ENCODE results near the gene NOP14.

NOP14 gene

GRCh38 chr4:2908686-2909085 lies 54.5 kb downstream of the NOP14 start:
- no peak for DNase-seq

DNA sequence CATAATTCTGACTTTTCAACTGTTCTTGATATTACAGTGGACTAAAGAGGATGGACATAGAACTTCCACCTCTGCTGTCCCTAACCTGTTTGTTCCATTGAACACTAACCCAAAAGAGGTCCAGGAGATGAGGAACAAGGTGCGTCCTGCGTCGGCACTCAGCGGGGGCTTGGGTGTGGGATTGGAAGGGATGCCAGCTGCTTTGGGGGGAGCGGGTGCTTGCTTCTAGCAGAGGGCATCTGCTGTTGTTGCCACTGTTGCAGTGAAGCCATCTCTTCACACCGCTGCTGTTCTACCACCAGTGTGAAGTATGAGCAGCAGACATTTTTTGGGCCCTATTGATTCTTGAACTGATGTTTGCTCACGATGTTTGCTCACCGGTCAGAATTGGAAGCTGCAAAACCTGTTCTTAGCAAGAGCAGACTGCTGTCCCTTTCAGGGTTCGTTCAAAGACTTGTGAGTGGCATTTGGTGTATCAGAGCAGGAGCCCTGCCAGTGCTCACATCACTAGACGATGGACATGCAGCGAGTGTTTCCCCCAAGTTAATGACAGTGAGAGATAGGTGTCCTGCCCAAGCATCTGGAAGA lies 55.4 kb downstream of the NOP14 start:
- peak; percentile 61 for DNase-seq

DNA sequence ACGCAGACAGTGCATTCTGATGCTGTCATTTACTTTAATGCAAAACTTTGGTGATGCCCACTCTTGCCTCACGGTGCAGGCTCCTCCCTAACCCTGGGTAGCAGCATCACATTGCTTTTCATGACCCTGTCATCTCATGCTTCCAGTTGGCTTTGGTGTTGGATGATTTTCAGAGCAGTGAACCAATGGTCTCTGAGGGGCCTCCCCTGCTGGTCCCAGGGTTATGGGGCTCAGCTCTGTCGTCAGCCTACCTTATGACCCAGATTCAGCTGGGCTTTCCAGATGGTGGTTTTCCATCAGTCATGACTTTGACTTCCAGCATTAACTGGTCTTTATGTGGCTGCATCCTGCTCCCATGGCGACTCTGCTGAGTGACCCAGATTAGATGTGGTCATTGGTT lies 56.0 kb downstream of the NOP14 start:
- DNase-seq: no peak

DNA sequence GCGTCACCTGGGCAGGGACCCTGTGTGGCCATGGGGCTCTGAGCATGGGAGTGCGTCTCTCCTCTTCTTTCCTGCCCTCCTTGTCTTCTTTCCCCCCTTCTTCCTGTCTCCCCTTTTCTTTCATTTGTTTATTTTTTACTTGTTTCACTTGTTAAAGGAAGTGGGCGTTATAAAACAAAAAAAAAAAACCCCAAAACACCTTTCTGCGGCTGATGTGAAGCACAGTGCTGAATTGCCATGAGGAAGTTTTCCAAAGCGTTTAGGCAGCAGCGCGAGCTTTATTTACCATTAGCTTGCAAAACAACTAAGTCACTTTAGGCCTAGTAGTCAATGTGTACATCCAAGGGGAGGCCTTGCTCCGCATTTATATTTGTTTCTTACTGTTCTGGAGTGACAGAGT lies 57.0 kb downstream of the NOP14 start:
- DNase-seq: no peak

DNA sequence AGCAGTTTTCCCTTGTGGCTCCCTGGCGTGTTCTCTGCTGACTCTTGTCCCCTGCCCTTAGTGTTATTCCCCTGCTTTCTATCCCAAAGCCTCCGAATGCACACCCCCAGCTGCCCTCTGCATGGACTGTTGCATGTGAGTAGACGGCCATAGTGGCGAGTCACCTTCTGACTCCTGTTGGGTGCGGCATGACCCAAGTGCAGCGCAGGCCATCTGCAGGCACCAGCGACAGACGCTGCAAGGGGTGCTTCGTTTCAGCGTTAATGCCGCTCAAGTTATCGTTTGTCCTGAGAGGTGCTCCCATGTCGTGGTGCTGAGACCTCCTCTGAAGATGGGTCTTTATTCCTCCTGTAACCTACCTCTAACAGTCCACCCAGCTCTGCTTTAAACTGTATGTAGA lies 57.7 kb downstream of the NOP14 start:
- DNase-seq: no peak

GRCh38 chr4:2902126-2902525 lies 61.1 kb downstream of the NOP14 start:
- peak; percentile 26 for DNase-seq

- DNase-seq: no peak
Measured at GRCh38 chr4:2901186-2901585, 62.0 kb downstream of the NOP14 start.

DNA sequence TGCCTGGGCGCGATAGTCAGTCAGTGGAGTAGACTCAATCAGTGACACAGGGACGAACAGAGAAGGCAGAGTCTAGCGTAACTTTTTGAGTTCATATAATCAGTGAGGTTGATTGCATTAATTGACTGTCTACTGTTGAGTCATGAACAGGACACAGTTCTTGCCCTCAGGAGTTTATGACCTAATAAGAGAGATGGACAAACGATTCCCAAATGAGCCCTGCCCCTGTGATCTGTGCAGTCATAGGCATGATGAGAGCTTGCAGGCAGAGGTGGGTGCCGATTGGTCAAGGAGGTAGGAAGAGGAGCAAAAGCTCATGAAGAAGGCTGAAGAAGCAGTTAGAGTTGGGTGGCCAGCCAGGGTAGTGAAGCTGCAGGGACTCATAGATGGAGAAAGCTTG lies 62.5 kb downstream of the NOP14 start:
- no peak for DNase-seq

- no peak for DNase-seq
Measured at GRCh38 chr4:2898001-2898400, 65.2 kb downstream of the NOP14 start.

GRCh38 chr4:2893772-2894171 lies 69.4 kb downstream of the NOP14 start:
- DNase-seq: no peak

DNA sequence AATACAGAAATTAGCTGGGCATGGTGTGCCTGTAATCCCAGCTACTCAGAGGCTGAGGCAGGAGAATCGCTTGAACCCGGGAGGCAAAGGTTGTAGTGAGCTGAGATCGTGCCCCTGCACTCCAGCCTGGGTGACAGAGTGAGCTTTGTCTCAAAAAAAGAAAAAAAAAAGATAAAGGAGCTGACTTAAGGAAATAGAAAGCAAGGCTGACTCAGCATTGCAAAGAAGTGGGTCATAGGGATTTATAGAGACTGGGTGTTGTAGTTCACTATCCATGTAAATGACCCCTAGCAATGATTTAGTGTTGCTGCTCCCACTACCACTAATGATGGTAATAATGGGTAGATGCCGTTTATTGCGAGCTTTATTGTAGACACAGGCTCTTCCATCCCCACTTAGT lies 71.9 kb downstream of the NOP14 start:
- DNase-seq: no peak

- DNase-seq: no peak
Measured at GRCh38 chr4:2888886-2889285, 74.3 kb downstream of the NOP14 start.
